ENCODE results near the gene BMF. TPM values are rescaled to one million over a fixed set of nuclear protein-coding genes. Genes with fewer than 3 reads are reported as not detected.

Gene BMF
- total RNA-seq, 1 experiment from 2014 or later, result 81.5 TPM

- BruUV-seq (replicated peaks), result no TSS peak
- H3K4me1 ChIP-seq, result peaks cover 9% of the 10 kb centered on the region; the same call in 1 of the 2 replicates
- POLR2A ChIA-PET, result interaction anchor here (0.8 to 1.0 kb wide), 2 partner anchors 54 to 63 kb away, joined by 3 read pairs; no protein-coding TSS in a partner anchor
Measured at GRCh38 chr15:40044717-40045571, 63.7 kb downstream of the BMF start.

DNA sequence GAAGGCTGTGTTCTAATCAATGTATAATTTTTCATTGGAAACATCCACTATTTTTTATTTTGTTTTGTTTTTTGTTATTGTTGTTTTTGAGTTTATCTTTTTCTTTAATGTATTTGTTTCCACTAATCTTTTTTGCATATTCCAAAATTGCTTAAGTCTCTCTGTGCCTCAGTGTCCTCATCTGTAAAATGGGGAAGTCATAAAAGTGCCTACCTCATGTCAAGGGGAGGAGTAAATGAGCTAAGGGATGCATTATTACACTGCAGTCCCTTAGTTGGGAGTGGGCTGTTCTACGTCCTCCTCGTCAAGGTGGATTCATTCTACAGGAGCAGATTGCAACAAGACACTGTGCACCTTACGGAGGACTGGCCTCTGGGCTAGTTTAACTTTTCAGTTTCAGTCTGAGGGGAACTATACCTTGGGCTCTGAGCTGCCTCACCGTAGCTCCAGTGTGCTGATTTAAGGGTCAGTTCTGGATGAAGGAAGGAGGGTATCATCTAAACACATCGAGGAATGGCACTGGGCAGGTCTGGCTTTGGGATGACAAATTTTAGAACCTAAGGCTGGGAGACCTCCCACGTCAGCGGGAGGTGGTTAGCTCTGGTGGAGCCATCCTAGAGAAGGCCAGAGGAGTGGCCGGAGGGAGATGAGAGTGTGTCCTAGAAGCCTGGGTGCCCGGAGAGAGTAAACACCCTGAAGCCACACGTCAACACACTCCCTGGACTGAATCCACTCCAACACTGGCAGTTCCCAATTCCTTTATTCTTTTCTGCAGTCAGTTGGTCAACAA, 64.6 kb downstream of the BMF start:
- Mint-ChIP-seq H3K36me3 (ENCODE audit: insufficient read depth, unreplicated experiment) (peaks cover 10% of the 10 kb centered on the region), H3K4me1 (ENCODE audit: low read depth, unreplicated experiment) (peaks cover 22% of the 10 kb centered on the region), H3K27me3 (ENCODE audit: insufficient read depth, unreplicated experiment) (no peaks in the 10 kb centered on the region), H3K27ac (ENCODE audit: unreplicated experiment) (no peak overlapping the region), H3K4me3 (ENCODE audit: unreplicated experiment) (peak overlapping the region; percentile 71), H3K9me3 (ENCODE audit: unreplicated experiment) (no peaks in the 10 kb centered on the region)
- H3K4me1 ChIP-seq, result peaks cover 9% of the 10 kb centered on the region; the same call in 1 of the 2 replicates
- POLR2A ChIA-PET, result no interaction called here
- H3K36me3 ChIP-seq (ENCODE audit: control insufficient read depth, insufficient read depth, low read length), result no peaks in the 10 kb centered on the region
- intact Hi-C loops (cut with micrococcal nuclease; ENCODE audit: unreplicated experiment), result loop anchor here (2.0 kb wide), 1 partner anchor 117 kb away; the partner anchor contains the start of gene BUB1B
- BruUV-seq (replicated peaks), result no TSS peak
- DNase-seq, result no peak
- no peak overlapping the region for H3K4me3 ChIP-seq (ENCODE audit: low read depth, low read length)
- H3K27me3 ChIP-seq (replicated peaks; ENCODE audit: control insufficient read depth, insufficient read depth, low read length), result no peaks in the 10 kb centered on the region
- CTCF ChIA-PET, result no interaction called here
- H3K9me3 ChIP-seq, result no peaks in the 10 kb centered on the region
- TF ChIP-seq CTCF (IDR thresholded peaks at IDR 0.05; ENCODE audit: insufficient read depth in 1 of 2, low read depth in 1 of 2, low read length in 1 of 2, severe bottlenecking in 1 of 2, unreplicated experiment in 1 of 2), result no peak

More at GRCh38 chr15:40044717-40045571, 63.7 kb downstream of the BMF start:
- Mint-ChIP-seq H3K27me3 (ENCODE audit: insufficient read depth, unreplicated experiment) (no peaks in the 10 kb centered on the region), H3K27ac (ENCODE audit: unreplicated experiment) (peak overlapping the region; percentile 82), H3K36me3 (ENCODE audit: insufficient read depth, unreplicated experiment) (peaks cover 5% of the 10 kb centered on the region), H3K4me3 (ENCODE audit: unreplicated experiment) (peak overlapping the region; percentile 71), H3K4me1 (ENCODE audit: low read depth, unreplicated experiment) (peaks cover 22% of the 10 kb centered on the region), H3K9me3 (ENCODE audit: unreplicated experiment) (peaks cover 2% of the 10 kb centered on the region)
- intact Hi-C loops (cut with micrococcal nuclease; ENCODE audit: unreplicated experiment), result loop anchor here (1.0 to 2.0 kb wide), 4 partner anchors 43 to 229 kb away; partner anchors contain the start of gene BUB1B
- peak; percentile 83 to 89 for DNase-seq
- Histone ChIP-seq H3K4me3 (ENCODE audit: low read depth, low read length) (peak overlapping the region; percentile 19), H3K27me3 (replicated peaks; ENCODE audit: control insufficient read depth, insufficient read depth, low read length) (no peaks in the 10 kb centered on the region), H3K36me3 (ENCODE audit: control insufficient read depth, insufficient read depth, low read length) (no peaks in the 10 kb centered on the region), H3K9me3 (no peaks in the 10 kb centered on the region)
- peak; percentile 88 for TF ChIP-seq CTCF (IDR thresholded peaks at IDR 0.05; ENCODE audit: insufficient read depth in 1 of 2, low read depth in 1 of 2, low read length in 1 of 2, severe bottlenecking in 1 of 2, unreplicated experiment in 1 of 2)
- CTCF ChIA-PET, result interaction anchor here (0.6 to 1.6 kb wide), 9 partner anchors 43 to 230 kb away, joined by 3 to 16 read pairs (median 3); no protein-coding TSS in a partner anchor

DNA sequence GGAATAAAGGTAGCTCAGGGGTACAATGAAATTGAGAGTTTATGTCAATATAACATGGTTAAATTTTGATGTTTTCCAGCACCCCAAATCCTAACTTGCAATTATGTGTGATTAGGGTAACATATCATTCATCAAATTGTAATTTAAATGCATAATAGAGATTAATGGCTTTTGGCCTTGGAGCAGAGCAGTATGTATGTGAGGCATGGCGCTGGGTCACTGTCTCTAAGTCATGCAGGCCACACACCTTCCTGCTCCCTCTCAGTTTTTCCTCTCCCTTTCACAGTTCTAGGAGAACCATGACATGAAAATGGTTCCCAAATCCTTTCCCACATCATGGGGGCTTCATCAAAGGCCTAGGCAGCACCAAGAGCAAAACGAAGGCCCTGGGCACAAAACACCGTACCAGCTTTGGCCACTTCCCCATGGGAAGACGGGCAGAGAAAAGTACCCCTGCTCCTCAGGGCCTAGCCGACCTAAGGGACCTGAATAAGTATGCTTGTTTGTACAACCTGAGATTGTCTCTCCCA, 65.8 kb downstream of the BMF start:
- CTCF ChIA-PET, result no interaction called here
- peaks cover 17% of the 10 kb centered on the region for H3K4me1 Mint-ChIP-seq (ENCODE audit: low read depth, unreplicated experiment)
- no peak overlapping the region for H3K4me3 Mint-ChIP-seq (ENCODE audit: unreplicated experiment)
- H3K27me3 Mint-ChIP-seq (ENCODE audit: insufficient read depth, unreplicated experiment), result no peaks in the 10 kb centered on the region
- DNase-seq, result no peak
- TF ChIP-seq CTCF (IDR thresholded peaks at IDR 0.05; ENCODE audit: insufficient read depth in 1 of 2, low read depth in 1 of 2, low read length in 1 of 2, severe bottlenecking in 1 of 2, unreplicated experiment in 1 of 2), result no peak
- Histone ChIP-seq H3K9me3 (no peaks in the 10 kb centered on the region), H3K27me3 (replicated peaks; ENCODE audit: control insufficient read depth, insufficient read depth, low read length) (no peaks in the 10 kb centered on the region), H3K36me3 (ENCODE audit: control insufficient read depth, insufficient read depth, low read length) (no peaks in the 10 kb centered on the region), H3K4me1 (peaks cover 12% of the 10 kb centered on the region; the same call in 1 of the 2 replicates), H3K4me3 (ENCODE audit: low read depth, low read length) (no peak overlapping the region)
- no peak overlapping the region for H3K27ac Mint-ChIP-seq (ENCODE audit: unreplicated experiment)
- peaks cover 23% of the 10 kb centered on the region for H3K36me3 Mint-ChIP-seq (ENCODE audit: insufficient read depth, unreplicated experiment)
- POLR2A ChIA-PET, result no interaction called here
- no TSS peak for BruUV-seq (replicated peaks)
- intact Hi-C loops (cut with micrococcal nuclease; ENCODE audit: unreplicated experiment), result no loop called here
- H3K9me3 Mint-ChIP-seq (ENCODE audit: unreplicated experiment), result no peaks in the 10 kb centered on the region

All from Caco-2 (cell line).